K562 (cell line): ENCODE data around the gene EVI2B. TPM values are rescaled to one million over a fixed set of nuclear protein-coding genes. Genes with fewer than 3 reads are reported as not detected.

Source experiments
- ARID4B ChIP-seq: sonication (generic); formaldehyde crosslinking; IDR thresholded peaks from 2 replicates; pipeline ENCODE4 v1.8.0; 2022; ENCODE audit warnings: mild to moderate bottlenecking, missing genetic modification reagents
- DACH1 ChIP-seq: fragments of 450-650 bp; IDR thresholded peaks from 2 replicates; pipeline ENCODE4 v1.6.1; 2018; ENCODE audit not compliant: partially characterized antibody
- E2F8 ChIP-seq: fragments of 450-650 bp; IDR thresholded peaks from 2 replicates; pipeline ENCODE4 v1.7.1; 2018; ENCODE audit warnings: mild to moderate bottlenecking, low read depth; ENCODE audit not compliant: partially characterized antibody
- ESRRA ChIP-seq: fragments of 450-650 bp; IDR thresholded peaks from 2 replicates; pipeline ENCODE4 v1.6.1; 2014; ENCODE audit warnings: low read depth, mild to moderate bottlenecking, moderate library complexity, borderline replicate concordance
- ESRRB ChIP-seq: fragments of 250-450 bp; sonication (Bioruptor Pico); IDR thresholded peaks from 2 replicates; pipeline ENCODE4 v1.5.0; 2020; ENCODE audit warnings: mild to moderate bottlenecking, moderate library complexity, borderline replicate concordance
- FOXJ3 ChIP-seq: sonication (generic); formaldehyde crosslinking; IDR thresholded peaks from 2 replicates; pipeline ENCODE4 v1.4.0; 2020; ENCODE audit warnings: mild to moderate bottlenecking, missing genetic modification reagents
- HDAC6 ChIP-seq: IDR thresholded peaks from 2 replicates; pipeline ENCODE4 v1.6.1; 2012; ENCODE audit warnings: low read depth, mild to moderate bottlenecking, control low read depth, inconsistent platforms, low read length, moderate library complexity
- JUN ChIP-seq, 2 experiments: sonication (generic) in 1 of 2; formaldehyde crosslinking in 1 of 2; IDR thresholded peaks; 2 replicates each; pipeline versions ENCODE4 v1.6.1 to v1.8.0; 2012 to 2022; ENCODE audit warnings: borderline replicate concordance in 2 of 2, mild to moderate bottlenecking in 2 of 2, improper control_type of control experiment in 1 of 2, low read depth in 1 of 2, low read length in 1 of 2, missing genetic modification reagents in 1 of 2
- KAT2B ChIP-seq: IDR thresholded peaks from one replicate; pipeline ENCODE4 v1.6.1; 2012; ENCODE audit warnings: low read depth, mild to moderate bottlenecking, control low read depth, inconsistent platforms, low read length, moderate library complexity
- KDM1A ChIP-seq, 2 experiments: fragments of 450-650 bp; IDR thresholded peaks; 2 replicates each; pipeline ENCODE4 v1.6.1; 2016; ENCODE audit warnings: mild to moderate bottlenecking in 2 of 2
- MCM5 ChIP-seq: fragments of 450-650 bp; IDR thresholded peaks from 2 replicates; pipeline ENCODE4 v1.6.1; 2016; ENCODE audit warnings: low read depth
- NCOA1 ChIP-seq: fragments of 450-650 bp; IDR thresholded peaks from 2 replicates; pipeline ENCODE4 v1.6.1; 2016; ENCODE audit warnings: low read depth
- THRA ChIP-seq: fragments of 450-650 bp; IDR thresholded peaks from 2 replicates; pipeline ENCODE4 v1.6.1; 2017; ENCODE audit warnings: mild to moderate bottlenecking, moderate library complexity
- ZNF174 ChIP-seq: fragments of 250-450 bp; sonication (Bioruptor Pico); IDR thresholded peaks from 2 replicates; pipeline ENCODE4 v1.4.0; 2020; ENCODE audit warnings: mild to moderate bottlenecking
- ZNF224 ChIP-seq: sonication (generic); formaldehyde crosslinking; IDR thresholded peaks from 2 replicates; pipeline ENCODE4 v1.8.0; 2022; ENCODE audit warnings: mild to moderate bottlenecking, missing genetic modification reagents
- ZNF311 ChIP-seq: fragments of 250-450 bp; sonication (Bioruptor Pico); IDR thresholded peaks from 2 replicates; pipeline ENCODE4 v1.4.0; 2020; ENCODE audit warnings: mild to moderate bottlenecking, moderate library complexity
- ZNF449 ChIP-seq: fragments of 250-450 bp; sonication (Bioruptor Pico); IDR thresholded peaks from 2 replicates; pipeline ENCODE4 v1.8.0; 2022; ENCODE audit warnings: moderate library complexity, mild to moderate bottlenecking, inconsistent platforms
- polyA plus RNA-seq, 8 experiments: library from polyadenylated mRNA; depleted of rRNA in 4 of 8; stranded (reverse) in 5 of 8; unstranded in 3 of 8; fragments of >200 nt; fragmentation: Nextera tagmentation in 2 of 8; fragmentation: Illumina TruSeq in 1 of 8; extraction: Ambion mirVana in 2 of 8; extraction: Trizol in 1 of 8; gene quantifications; 2 replicates each; pipeline versions ENCODE4 v1.2.1 to v1.2.3, GENCODE V29; 2011 to 2014; ENCODE audit warnings: inconsistent platforms in 1 of 8, missing spikeins in 1 of 8
- total RNA-seq, 7 experiments: library from RNA; depleted of rRNA in 6 of 7; stranded (reverse); fragments of >200 nt in 6 of 7; fragmentation: Illumina TruSeq in 2 of 7; extraction: Trizol in 2 of 7; gene quantifications; 2 replicates each; pipeline versions ENCODE4 v1.2.1 to v1.2.3, GENCODE V29; 2011 to 2021; ENCODE audit warnings: low replicate concordance in 1 of 7

EVI2B gene
- total and polyA plus RNA-seq, 9 of the 15 experiments (the other 6 are each of a cell fraction or from before 2014, with no cell fraction given), result 0.54 to 8.0 (median 2.5) TPM

- TF ChIP-seq JUN (IDR thresholded peaks at IDR 0.05; ENCODE audit: borderline replicate concordance, low read depth, low read length), result peak; percentile 62; the same call in 1 of the 2 replicates
- TF ChIP-seq JUN (CRISPR knock-in tag; IDR thresholded peaks at IDR 0.05; ENCODE audit: borderline replicate concordance), result no peak
- no peak for TF ChIP-seq KDM1A (IDR thresholded peaks at IDR 0.05)
- peak; percentile 32; the same call in 1 of the 2 replicates for TF ChIP-seq ESRRA
- TF ChIP-seq NCOA1, result 0 out of 2 replicates have a peak, but pooled peaks have one; percentile 12
- TF ChIP-seq ZNF311 (CRISPR knock-in tag), result 0 out of 2 replicates have a peak, but pooled peaks have one; percentile 44
- TF ChIP-seq KAT2B, result no peak
- no peak for TF ChIP-seq ZNF224
- no peak for TF ChIP-seq ZNF174
- no peak for TF ChIP-seq ARID4B (CRISPR knock-in tag)
- no peak for TF ChIP-seq HDAC6
- TF ChIP-seq FOXJ3 (CRISPR knock-in tag), result no peak
- no peak for TF ChIP-seq ESRRB (CRISPR knock-in tag)
- TF ChIP-seq E2F8, result no peak
- TF ChIP-seq DACH1, result no peak
- no peak for TF ChIP-seq ZNF449 (CRISPR knock-in tag)
- TF ChIP-seq THRA, result no peak
- TF ChIP-seq MCM5, result no peak
Observed at GRCh38 chr17:31313982-31314781, at the start of gene EVI2B (continued).
